Fibroblast of lung (primary cell): ENCODE results near the gene NKX3-2. TPM values are rescaled to one million over a fixed set of nuclear protein-coding genes. Genes with fewer than 3 reads are reported as not detected.

Source experiments
- DNase-seq, 2 donors: peaks; one replicate each; pipeline versions ENCODE4 v3.0.0 to v3.0.0-alpha.2; 2010; ENCODE audit warnings: low read depth in 2 of 2
- H2AFZ ChIP-seq: 2 replicates; pipeline ENCODE4 v1.5.1; 2012; ENCODE audit warnings: low read length, control low read depth, inconsistent platforms
- H3K27ac ChIP-seq: 2 replicates; pipeline ENCODE4 v1.5.1; 2011; ENCODE audit warnings: low read length, control low read depth; ENCODE audit not compliant: insufficient read depth
- H3K27me3 ChIP-seq: 2 replicates; pipeline ENCODE4 v1.5.1; 2011; ENCODE audit warnings: mild to moderate bottlenecking, low read length; ENCODE audit not compliant: control insufficient read depth, insufficient read depth
- H3K36me3 ChIP-seq: 2 replicates; pipeline ENCODE4 v1.5.1; 2011; ENCODE audit warnings: low read length; ENCODE audit not compliant: control insufficient read depth, insufficient read depth
- H3K4me1 ChIP-seq: 2 replicates; pipeline ENCODE4 v1.5.1; 2011; ENCODE audit warnings: low read length; ENCODE audit not compliant: control insufficient read depth, insufficient read depth; ENCODE audit errors: extremely low read depth
- H3K4me2 ChIP-seq: 2 replicates; pipeline ENCODE4 v1.5.1; 2011; ENCODE audit warnings: low read length, control low read depth; ENCODE audit not compliant: insufficient read depth; ENCODE audit errors: extremely low read depth
- H3K4me3 ChIP-seq, 4 experiments: fragments of 200-600 bp in 1 of 4; sonication (generic) in 1 of 4; replicated peaks in 1 of 4; 2 replicates each; pipeline ENCODE4 v1.5.1; 2011 to 2016; ENCODE audit warnings: low read length in 4 of 4, low read depth in 3 of 4, mild to moderate bottlenecking in 3 of 4, control low read depth in 2 of 4, inconsistent platforms in 1 of 4, mixed read lengths in 1 of 4; ENCODE audit not compliant: insufficient read depth in 1 of 4; ENCODE audit errors: control extremely low read depth in 1 of 4
- H3K79me2 ChIP-seq: 2 replicates; pipeline ENCODE4 v1.5.1; 2012; ENCODE audit warnings: mild to moderate bottlenecking, low read length, inconsistent platforms; ENCODE audit not compliant: control insufficient read depth, insufficient read depth
- H3K9ac ChIP-seq: 2 replicates; pipeline ENCODE4 v1.5.1; 2011; ENCODE audit warnings: mild to moderate bottlenecking, low read length, control low read depth; ENCODE audit not compliant: insufficient read depth
- H3K9me3 ChIP-seq: 2 replicates; pipeline ENCODE4 v1.5.1; 2012; ENCODE audit warnings: low read depth, low read length; ENCODE audit not compliant: control insufficient read depth, insufficient read depth
- H4K20me1 ChIP-seq: 2 replicates; pipeline ENCODE4 v1.5.1; 2011; ENCODE audit warnings: low read length; ENCODE audit not compliant: control insufficient read depth, insufficient read depth; ENCODE audit errors: extremely low read depth
- EZH2 ChIP-seq: IDR thresholded peaks from 2 replicates; pipeline ENCODE4 v1.5.1; 2012; ENCODE audit warnings: low read length, control low read depth, mild to moderate bottlenecking; ENCODE audit errors: missing control alignments
- polyA plus RNA-seq, 2 donors: library from polyadenylated mRNA; depleted of rRNA in 1 of 2; stranded (reverse) in 1 of 2; unstranded in 1 of 2; fragments of >200 nt; gene quantifications; 2 replicates each; pipeline ENCODE4 v1.2.1, GENCODE V29; 2011 to 2012; ENCODE audit warnings: missing spikeins in 1 of 2
- total RNA-seq: library from RNA; depleted of rRNA; stranded (reverse); fragments of >200 nt; gene quantifications from 2 replicates; pipeline ENCODE4 v1.2.1, GENCODE V29; 2014
- TF ChIP-seq, protein P1 (sequence below), 2 donors: IDR thresholded peaks in 1 of 2; conservative IDR thresholded peaks in 1 of 2; 1 replicate in 1 of 2; 2 replicates in 1 of 2; pipeline ENCODE4 v1.5.1; 2011 to 2012; ENCODE audit warnings: low read length in 2 of 2, control low read depth in 1 of 2, inconsistent platforms in 1 of 2, low read depth in 1 of 2, mild to moderate bottlenecking in 1 of 2

NKX3-2 gene
- total and polyA plus RNA-seq, 2 donors (not counting 1 experiment from before 2014, with no cell fraction given): 0.24 to 1.3 TPM

DNA sequence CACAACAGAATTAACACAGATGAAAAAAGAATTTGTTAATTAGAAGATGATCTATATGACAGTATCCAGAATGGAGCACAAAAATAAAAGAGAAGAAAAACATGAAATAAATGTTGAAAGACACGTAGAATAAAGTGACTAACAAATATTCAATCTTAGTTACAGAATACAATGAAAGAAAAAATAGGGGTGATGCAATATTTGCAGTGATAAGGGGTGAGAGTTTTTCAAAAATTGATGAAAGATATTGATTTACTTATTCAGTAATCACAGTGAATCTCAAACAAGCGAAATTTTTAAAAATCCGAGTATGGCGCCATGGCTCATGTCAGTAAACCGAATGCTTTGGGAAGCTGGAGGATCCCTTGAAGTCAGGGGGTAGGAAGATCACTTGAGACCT lies 39.9 kb downstream of the NKX3-2 start:
- no peaks in the 10 kb centered on the region for H3K36me3 ChIP-seq
- no peak overlapping the region for H3K27ac ChIP-seq
- no peak overlapping the region for H3K4me2 ChIP-seq
- H2AFZ ChIP-seq: no peak overlapping the region
- TF ChIP-seq, protein P1, sequence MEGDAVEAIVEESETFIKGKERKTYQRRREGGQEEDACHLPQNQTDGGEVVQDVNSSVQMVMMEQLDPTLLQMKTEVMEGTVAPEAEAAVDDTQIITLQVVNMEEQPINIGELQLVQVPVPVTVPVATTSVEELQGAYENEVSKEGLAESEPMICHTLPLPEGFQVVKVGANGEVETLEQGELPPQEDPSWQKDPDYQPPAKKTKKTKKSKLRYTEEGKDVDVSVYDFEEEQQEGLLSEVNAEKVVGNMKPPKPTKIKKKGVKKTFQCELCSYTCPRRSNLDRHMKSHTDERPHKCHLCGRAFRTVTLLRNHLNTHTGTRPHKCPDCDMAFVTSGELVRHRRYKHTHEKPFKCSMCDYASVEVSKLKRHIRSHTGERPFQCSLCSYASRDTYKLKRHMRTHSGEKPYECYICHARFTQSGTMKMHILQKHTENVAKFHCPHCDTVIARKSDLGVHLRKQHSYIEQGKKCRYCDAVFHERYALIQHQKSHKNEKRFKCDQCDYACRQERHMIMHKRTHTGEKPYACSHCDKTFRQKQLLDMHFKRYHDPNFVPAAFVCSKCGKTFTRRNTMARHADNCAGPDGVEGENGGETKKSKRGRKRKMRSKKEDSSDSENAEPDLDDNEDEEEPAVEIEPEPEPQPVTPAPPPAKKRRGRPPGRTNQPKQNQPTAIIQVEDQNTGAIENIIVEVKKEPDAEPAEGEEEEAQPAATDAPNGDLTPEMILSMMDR (conservative IDR thresholded peaks at IDR 0.05 in 1 of 2, IDR thresholded peaks at IDR 0.05 in 1 of 2; ENCODE audit: low read depth in 1 of 2, low read length in 2 of 2): no peak
- TF ChIP-seq EZH2: no peak
- H3K4me1 ChIP-seq: no peaks in the 10 kb centered on the region
- H3K27me3 ChIP-seq: no peaks in the 10 kb centered on the region
- no peaks in the 10 kb centered on the region for H4K20me1 ChIP-seq
- no peak overlapping the region for H3K4me3 ChIP-seq
- H3K9me3 ChIP-seq: no peaks in the 10 kb centered on the region
- DNase-seq: no peak
- H3K79me2 ChIP-seq: no peaks in the 10 kb centered on the region
- H3K9ac ChIP-seq: no peak overlapping the region

DNA sequence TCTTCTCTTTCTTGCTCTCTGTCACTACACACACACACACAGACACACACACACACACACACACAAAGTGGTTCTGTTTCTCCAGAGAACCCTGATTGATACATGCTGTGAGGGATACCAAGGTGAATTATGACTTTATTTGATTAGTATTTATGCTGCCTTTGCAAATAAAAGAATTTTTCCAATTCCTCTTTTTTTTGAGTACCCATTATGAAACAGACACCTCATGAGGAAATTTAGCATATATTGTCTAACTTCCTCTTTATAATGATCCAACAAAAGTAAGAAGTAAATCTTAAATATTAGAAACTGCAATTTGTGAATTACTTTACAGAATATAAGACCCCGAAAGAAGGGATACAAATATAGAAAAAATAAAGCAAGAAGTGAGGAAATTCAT lies 45.8 kb downstream of the NKX3-2 start:
- no peak overlapping the region for H3K4me2 ChIP-seq
- H3K4me1 ChIP-seq: no peaks in the 10 kb centered on the region
- no peaks in the 10 kb centered on the region for H3K27me3 ChIP-seq
- H2AFZ ChIP-seq: no peak overlapping the region
- H3K27ac ChIP-seq: no peak overlapping the region
- DNase-seq: no peak
- no peak overlapping the region for H3K9ac ChIP-seq
- H4K20me1 ChIP-seq: no peaks in the 10 kb centered on the region
- no peaks in the 10 kb centered on the region for H3K79me2 ChIP-seq
- no peak for TF ChIP-seq EZH2
- TF ChIP-seq, protein P1 (conservative IDR thresholded peaks at IDR 0.05 in 1 of 2, IDR thresholded peaks at IDR 0.05 in 1 of 2; ENCODE audit: low read depth in 1 of 2, low read length in 2 of 2): no peak
- no peak overlapping the region for H3K4me3 ChIP-seq
- no peaks in the 10 kb centered on the region for H3K9me3 ChIP-seq
- H3K36me3 ChIP-seq: no peaks in the 10 kb centered on the region

DNA sequence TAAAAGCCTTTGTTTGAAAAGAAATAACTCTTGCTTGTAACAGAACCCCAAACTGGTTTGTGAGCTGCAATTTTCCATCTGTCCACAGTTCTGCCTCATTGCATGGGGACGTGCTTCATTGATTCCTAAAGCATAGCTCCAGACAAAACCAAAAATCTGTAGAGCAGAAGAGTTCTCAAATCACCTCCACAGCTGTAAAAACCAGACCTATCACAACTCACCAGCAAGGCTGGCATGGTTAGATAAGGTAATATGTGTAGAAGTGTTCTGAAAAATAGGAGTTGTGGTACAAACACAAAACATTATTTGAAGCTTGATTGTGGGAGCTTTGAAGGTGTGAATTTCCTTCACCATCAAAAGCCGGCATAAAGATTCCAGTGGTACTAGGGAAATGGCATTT lies 47.7 kb downstream of the NKX3-2 start:
- H3K4me3 ChIP-seq: no peak overlapping the region
- no peaks in the 10 kb centered on the region for H3K36me3 ChIP-seq
- H3K27me3 ChIP-seq: no peaks in the 10 kb centered on the region
- no peak overlapping the region for H3K27ac ChIP-seq
- no peak overlapping the region for H3K9ac ChIP-seq
- no peak overlapping the region for H2AFZ ChIP-seq
- TF ChIP-seq EZH2: no peak
- TF ChIP-seq, protein P1 (conservative IDR thresholded peaks at IDR 0.05 in 1 of 2, IDR thresholded peaks at IDR 0.05 in 1 of 2; ENCODE audit: low read depth in 1 of 2, low read length in 2 of 2): no peak
- DNase-seq: no peak
- no peak overlapping the region for H3K4me2 ChIP-seq
- no peaks in the 10 kb centered on the region for H3K79me2 ChIP-seq
- no peaks in the 10 kb centered on the region for H4K20me1 ChIP-seq
- H3K4me1 ChIP-seq: no peaks in the 10 kb centered on the region
- no peaks in the 10 kb centered on the region for H3K9me3 ChIP-seq
